ENCODE data around the gene PRSS38.

DNA sequence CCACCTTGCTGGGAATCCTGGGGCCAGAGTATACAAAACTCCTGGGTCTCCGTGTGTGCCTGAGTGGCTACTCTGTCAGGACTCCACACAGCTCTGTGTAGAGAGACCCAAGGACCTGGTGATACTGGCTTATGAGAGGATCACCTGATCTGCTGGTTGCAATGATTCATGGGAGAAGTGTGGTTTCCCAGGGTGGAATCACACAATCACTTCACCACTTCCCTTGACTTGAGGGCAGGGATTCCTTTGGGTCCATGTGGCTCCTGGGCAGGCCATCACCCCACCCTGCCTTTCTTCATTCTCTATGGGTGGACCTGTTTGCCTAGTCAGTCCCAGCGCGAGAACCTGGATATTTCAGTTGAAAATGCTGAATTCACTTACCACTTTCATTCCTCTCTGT, 13.3 kb downstream of the PRSS38 start:
- no peak for TF ChIP-seq EZH2 (IDR thresholded peaks at IDR 0.05; ENCODE audit: low read length)
- TF ChIP-seq, protein P1, sequence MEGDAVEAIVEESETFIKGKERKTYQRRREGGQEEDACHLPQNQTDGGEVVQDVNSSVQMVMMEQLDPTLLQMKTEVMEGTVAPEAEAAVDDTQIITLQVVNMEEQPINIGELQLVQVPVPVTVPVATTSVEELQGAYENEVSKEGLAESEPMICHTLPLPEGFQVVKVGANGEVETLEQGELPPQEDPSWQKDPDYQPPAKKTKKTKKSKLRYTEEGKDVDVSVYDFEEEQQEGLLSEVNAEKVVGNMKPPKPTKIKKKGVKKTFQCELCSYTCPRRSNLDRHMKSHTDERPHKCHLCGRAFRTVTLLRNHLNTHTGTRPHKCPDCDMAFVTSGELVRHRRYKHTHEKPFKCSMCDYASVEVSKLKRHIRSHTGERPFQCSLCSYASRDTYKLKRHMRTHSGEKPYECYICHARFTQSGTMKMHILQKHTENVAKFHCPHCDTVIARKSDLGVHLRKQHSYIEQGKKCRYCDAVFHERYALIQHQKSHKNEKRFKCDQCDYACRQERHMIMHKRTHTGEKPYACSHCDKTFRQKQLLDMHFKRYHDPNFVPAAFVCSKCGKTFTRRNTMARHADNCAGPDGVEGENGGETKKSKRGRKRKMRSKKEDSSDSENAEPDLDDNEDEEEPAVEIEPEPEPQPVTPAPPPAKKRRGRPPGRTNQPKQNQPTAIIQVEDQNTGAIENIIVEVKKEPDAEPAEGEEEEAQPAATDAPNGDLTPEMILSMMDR (optimal IDR thresholded peaks at IDR 0.05 in 1 of 3, IDR thresholded peaks at IDR 0.05 in 1 of 3, conservative IDR thresholded peaks at IDR 0.05 in 1 of 3; ENCODE audit: extremely low read depth in 1 of 3, insufficient read depth in 2 of 3, low read length in 3 of 3): no peak
